ENCODE data around the gene PPP2R5C.

The PPP2R5C gene

GRCh38 chr14:101855958-101856357 is 94.4 kb downstream of the PPP2R5C start:
- H3K4me3 ChIP-seq (ENCODE audit: extremely low read depth, insufficient read depth, low read length, poor library complexity, severe bottlenecking): no peak overlapping the region
- peaks cover 38% of the 10 kb centered on the region for H3K36me3 ChIP-seq (ENCODE audit: control insufficient read depth, insufficient read depth, low read length)
- no peak overlapping the region for H3K27ac ChIP-seq (ENCODE audit: low read depth, low read length, severe bottlenecking)
- 96 to 97% methylated on average over 5 of the region's 5 CpGs for WGBS, 2 experiments (ENCODE audit: insufficient coverage in 2 of 2)
- H3K4me1 ChIP-seq (ENCODE audit: control insufficient read depth, insufficient read depth, low read length, poor library complexity, severe bottlenecking): peaks cover 8% of the 10 kb centered on the region
- no peaks in the 10 kb centered on the region for H3K9me3 ChIP-seq (ENCODE audit: control insufficient read depth, low read length)

- H3K4me1 ChIP-seq (ENCODE audit: control insufficient read depth, insufficient read depth, low read length, poor library complexity, severe bottlenecking): peaks cover 8% of the 10 kb centered on the region
- 100% methylated on average over 1 to 2 of the region's 4 CpGs for WGBS, 2 experiments (ENCODE audit: insufficient coverage in 2 of 2)
- peaks cover 43% of the 10 kb centered on the region for H3K36me3 ChIP-seq (ENCODE audit: control insufficient read depth, insufficient read depth, low read length)
- no peaks in the 10 kb centered on the region for H3K9me3 ChIP-seq (ENCODE audit: control insufficient read depth, low read length)
- H3K27ac ChIP-seq (ENCODE audit: low read depth, low read length, severe bottlenecking): no peak overlapping the region
- H3K4me3 ChIP-seq (ENCODE audit: extremely low read depth, insufficient read depth, low read length, poor library complexity, severe bottlenecking): no peak overlapping the region
These were observed 95.0 kb downstream of the PPP2R5C start for GRCh38 chr14:101856536-101856935.

GRCh38 chr14:101857226-101857625 is 95.7 kb downstream of the PPP2R5C start:
- Histone ChIP-seq H3K27ac (ENCODE audit: low read depth, low read length, severe bottlenecking) (no peak overlapping the region), H3K36me3 (ENCODE audit: control insufficient read depth, insufficient read depth, low read length) (peaks cover 47% of the 10 kb centered on the region), H3K4me3 (ENCODE audit: extremely low read depth, insufficient read depth, low read length, poor library complexity, severe bottlenecking) (no peak overlapping the region), H3K9me3 (ENCODE audit: control insufficient read depth, low read length) (no peaks in the 10 kb centered on the region), H3K4me1 (ENCODE audit: control insufficient read depth, insufficient read depth, low read length, poor library complexity, severe bottlenecking) (peaks cover 8% of the 10 kb centered on the region)
- 92 to 100% methylated on average over 1 of the region's 1 CpG for WGBS, 2 experiments (ENCODE audit: insufficient coverage in 2 of 2)

GRCh38 chr14:101858791-101859537 is 97.5 kb downstream of the PPP2R5C start:
- 97 to 98% methylated on average over 11 to 13 of the region's 17 CpGs for WGBS, 2 experiments (ENCODE audit: insufficient coverage in 2 of 2)
- H3K4me3 ChIP-seq (ENCODE audit: extremely low read depth, insufficient read depth, low read length, poor library complexity, severe bottlenecking): no peak overlapping the region

GRCh38 chr14:101859538-101859902 is 98.0 kb downstream of the PPP2R5C start:
- 82 to 100% methylated on average over 2 of the region's 2 CpGs for WGBS, 2 experiments (ENCODE audit: insufficient coverage in 2 of 2)
- no peak overlapping the region for H3K4me3 ChIP-seq (ENCODE audit: extremely low read depth, insufficient read depth, low read length, poor library complexity, severe bottlenecking)
- peaks cover 53% of the 10 kb centered on the region for H3K36me3 ChIP-seq (ENCODE audit: control insufficient read depth, insufficient read depth, low read length)
- no peaks in the 10 kb centered on the region for H3K4me1 ChIP-seq (ENCODE audit: control insufficient read depth, insufficient read depth, low read length, poor library complexity, severe bottlenecking)
- H3K9me3 ChIP-seq (ENCODE audit: control insufficient read depth, low read length): no peaks in the 10 kb centered on the region
- no peak overlapping the region for H3K27ac ChIP-seq (ENCODE audit: low read depth, low read length, severe bottlenecking)

More at GRCh38 chr14:101858791-101859537, 97.5 kb downstream of the PPP2R5C start:
- Histone ChIP-seq H3K4me1 (ENCODE audit: control insufficient read depth, insufficient read depth, low read length, poor library complexity, severe bottlenecking) (peaks cover 4% of the 10 kb centered on the region), H3K36me3 (ENCODE audit: control insufficient read depth, insufficient read depth, low read length) (peaks cover 48% of the 10 kb centered on the region), H3K9me3 (ENCODE audit: control insufficient read depth, low read length) (no peaks in the 10 kb centered on the region), H3K27ac (ENCODE audit: low read depth, low read length, severe bottlenecking) (no peak overlapping the region)

GRCh38 chr14:101859958-101860357 is 98.4 kb downstream of the PPP2R5C start:
- no CpG with 5 or more reads among the region's 1 CpG for WGBS, 2 experiments (ENCODE audit: insufficient coverage in 2 of 2)
- H3K27ac ChIP-seq (ENCODE audit: low read depth, low read length, severe bottlenecking): no peak overlapping the region
- no peaks in the 10 kb centered on the region for H3K4me1 ChIP-seq (ENCODE audit: control insufficient read depth, insufficient read depth, low read length, poor library complexity, severe bottlenecking)
- no peak overlapping the region for H3K4me3 ChIP-seq (ENCODE audit: extremely low read depth, insufficient read depth, low read length, poor library complexity, severe bottlenecking)
- H3K36me3 ChIP-seq (ENCODE audit: control insufficient read depth, insufficient read depth, low read length): peaks cover 58% of the 10 kb centered on the region
- H3K9me3 ChIP-seq (ENCODE audit: control insufficient read depth, low read length): no peaks in the 10 kb centered on the region

GRCh38 chr14:101861464-101861863 is 100.0 kb downstream of the PPP2R5C start:
- H3K9me3 ChIP-seq (ENCODE audit: control insufficient read depth, low read length): no peaks in the 10 kb centered on the region
- no peak overlapping the region for H3K27ac ChIP-seq (ENCODE audit: low read depth, low read length, severe bottlenecking)
- H3K36me3 ChIP-seq (ENCODE audit: control insufficient read depth, insufficient read depth, low read length): peaks cover 56% of the 10 kb centered on the region
- 96 to 100% methylated on average over 5 to 6 of the region's 6 CpGs for WGBS, 2 experiments (ENCODE audit: insufficient coverage in 2 of 2)
- H3K4me3 ChIP-seq (ENCODE audit: extremely low read depth, insufficient read depth, low read length, poor library complexity, severe bottlenecking): no peak overlapping the region
- H3K4me1 ChIP-seq (ENCODE audit: control insufficient read depth, insufficient read depth, low read length, poor library complexity, severe bottlenecking): no peaks in the 10 kb centered on the region

- Histone ChIP-seq H3K36me3 (ENCODE audit: control insufficient read depth, insufficient read depth, low read length) (peaks cover 50% of the 10 kb centered on the region), H3K4me3 (ENCODE audit: extremely low read depth, insufficient read depth, low read length, poor library complexity, severe bottlenecking) (no peak overlapping the region), H3K9me3 (ENCODE audit: control insufficient read depth, low read length) (no peaks in the 10 kb centered on the region), H3K4me1 (ENCODE audit: control insufficient read depth, insufficient read depth, low read length, poor library complexity, severe bottlenecking) (no peaks in the 10 kb centered on the region), H3K27ac (ENCODE audit: low read depth, low read length, severe bottlenecking) (no peak overlapping the region)
- WGBS, 2 experiments (ENCODE audit: insufficient coverage in 2 of 2): 88 to 100% methylated on average over 1 to 3 of the region's 4 CpGs
These were observed 100.7 kb downstream of the PPP2R5C start for GRCh38 chr14:101862177-101862576.

GRCh38 chr14:101862711-101863110 is 101.2 kb downstream of the PPP2R5C start:
- Histone ChIP-seq H3K36me3 (ENCODE audit: control insufficient read depth, insufficient read depth, low read length) (peaks cover 45% of the 10 kb centered on the region), H3K9me3 (ENCODE audit: control insufficient read depth, low read length) (no peaks in the 10 kb centered on the region), H3K27ac (ENCODE audit: low read depth, low read length, severe bottlenecking) (no peak overlapping the region), H3K4me3 (ENCODE audit: extremely low read depth, insufficient read depth, low read length, poor library complexity, severe bottlenecking) (no peak overlapping the region), H3K4me1 (ENCODE audit: control insufficient read depth, insufficient read depth, low read length, poor library complexity, severe bottlenecking) (no peaks in the 10 kb centered on the region)
- 100% methylated on average over 1 of the region's 4 CpGs for WGBS, 2 experiments (ENCODE audit: insufficient coverage in 2 of 2)

GRCh38 chr14:101865288-101865687 is 103.8 kb downstream of the PPP2R5C start:
- WGBS, 2 experiments (ENCODE audit: insufficient coverage in 2 of 2): 95 to 98% methylated on average over 7 to 9 of the region's 9 CpGs

GRCh38 chr14:101867854-101868253 is 106.3 kb downstream of the PPP2R5C start:
- WGBS, 2 experiments (ENCODE audit: insufficient coverage in 2 of 2): 89 to 96% methylated on average over 3 to 4 of the region's 4 CpGs
- peaks cover 13% of the 10 kb centered on the region for H3K36me3 ChIP-seq (ENCODE audit: control insufficient read depth, insufficient read depth, low read length)
- no peak overlapping the region for H3K4me3 ChIP-seq (ENCODE audit: extremely low read depth, insufficient read depth, low read length, poor library complexity, severe bottlenecking)

More at GRCh38 chr14:101865288-101865687, 103.8 kb downstream of the PPP2R5C start:
- Histone ChIP-seq H3K4me1 (ENCODE audit: control insufficient read depth, insufficient read depth, low read length, poor library complexity, severe bottlenecking) (no peaks in the 10 kb centered on the region), H3K9me3 (ENCODE audit: control insufficient read depth, low read length) (no peaks in the 10 kb centered on the region), H3K4me3 (ENCODE audit: extremely low read depth, insufficient read depth, low read length, poor library complexity, severe bottlenecking) (no peak overlapping the region), H3K36me3 (ENCODE audit: control insufficient read depth, insufficient read depth, low read length) (peaks cover 28% of the 10 kb centered on the region), H3K27ac (ENCODE audit: low read depth, low read length, severe bottlenecking) (no peak overlapping the region)

More at GRCh38 chr14:101867854-101868253, 106.3 kb downstream of the PPP2R5C start:
- no peak overlapping the region for H3K27ac ChIP-seq (ENCODE audit: low read depth, low read length, severe bottlenecking)
- H3K9me3 ChIP-seq (ENCODE audit: control insufficient read depth, low read length): no peaks in the 10 kb centered on the region
- H3K4me1 ChIP-seq (ENCODE audit: control insufficient read depth, insufficient read depth, low read length, poor library complexity, severe bottlenecking): no peaks in the 10 kb centered on the region
